Left lung (tissue), 10 donors: ENCODE results near the gene CLK1. TPM values are rescaled to one million over a fixed set of nuclear protein-coding genes. Genes with fewer than 3 reads are reported as not detected.
"Not testable (repeated sequence)": the region's sequence is repeated elsewhere in the genome, so short reads cannot be mapped to it uniquely, and the experiment has no call there.

Source experiments
- ATAC-seq: fragments of 200-7000 bp; cut with Tn5 transposase; one replicate; pipeline ENCODE4 v1.9.1; 2020; ENCODE audit warnings: moderate library complexity
- DNase-seq, 4 donors: peaks; one replicate each; pipeline ENCODE4 v3.0.0-alpha.2; 2013 to 2020
- H3K27ac ChIP-seq, 2 donors: fragments of 200-600 bp; sonication (generic) in 1 of 2; one replicate each; pipeline versions ENCODE4 v1.5.0 to v1.8.0; 2020 to 2021
- H3K27me3 ChIP-seq, 2 donors: fragments of 200-600 bp; sonication (generic) in 1 of 2; one replicate each; pipeline versions ENCODE4 v1.5.0 to v1.8.0; 2020 to 2021
- H3K36me3 ChIP-seq, 2 donors: fragments of 200-600 bp; sonication (generic) in 1 of 2; one replicate each; pipeline versions ENCODE4 v1.5.0 to v1.8.0; 2020 to 2021
- H3K4me1 ChIP-seq, 2 donors: fragments of 200-600 bp; one replicate each; pipeline ENCODE4 v1.8.0; 2021
- H3K4me3 ChIP-seq, 2 donors: fragments of 200-600 bp; sonication (generic) in 1 of 2; one replicate each; pipeline versions ENCODE4 v1.5.0 to v1.8.0; 2020 to 2021; ENCODE audit warnings: mild to moderate bottlenecking in 1 of 2
- H3K9me3 ChIP-seq, 2 donors: fragments of 200-600 bp; sonication (generic) in 1 of 2; one replicate each; pipeline versions ENCODE4 v1.5.0 to v1.8.0; 2020 to 2021
- intact Hi-C, 2 donors: fragments of 100-400 bp; cut with DNase I; formaldehyde crosslinking; loops; one replicate each; pipeline versions ENCODE4 v1.11.2 to v1.14.2; 2022
- polyA plus RNA-seq, 6 donors: library from polyadenylated mRNA; unstranded; fragments of 120-200 nt; gene quantifications; one replicate each; pipeline ENCODE4 v1.2.1, GENCODE V29; 2013; ENCODE audit not compliant: insufficient read length in 6 of 6
- total RNA-seq, 2 donors: library from RNA; stranded (reverse); fragmentation: NEBNext Ultra II Directional; extraction: Animal tissue kit (Norgen Biotek cat#: 25700); gene quantifications; one replicate each; pipeline ENCODE4 v1.2.1, GENCODE V29; 2021
- TF ChIP-seq, protein P1 (sequence below), 2 donors: fragments of 200-600 bp; sonication (generic) in 1 of 2; IDR thresholded peaks; one replicate each; pipeline versions ENCODE4 v1.5.0 to v1.8.0; 2021; ENCODE audit warnings: antibody characterized with exemption in 2 of 2
- donor health status: DM: no; HTN: yes; CAD: no.
- donor health status: DM: no; HTN: no; CAD: no.

Gene CLK1
- total and polyA plus RNA-seq, 8 donors: 75.9 to 423 (median 307) TPM

DNA sequence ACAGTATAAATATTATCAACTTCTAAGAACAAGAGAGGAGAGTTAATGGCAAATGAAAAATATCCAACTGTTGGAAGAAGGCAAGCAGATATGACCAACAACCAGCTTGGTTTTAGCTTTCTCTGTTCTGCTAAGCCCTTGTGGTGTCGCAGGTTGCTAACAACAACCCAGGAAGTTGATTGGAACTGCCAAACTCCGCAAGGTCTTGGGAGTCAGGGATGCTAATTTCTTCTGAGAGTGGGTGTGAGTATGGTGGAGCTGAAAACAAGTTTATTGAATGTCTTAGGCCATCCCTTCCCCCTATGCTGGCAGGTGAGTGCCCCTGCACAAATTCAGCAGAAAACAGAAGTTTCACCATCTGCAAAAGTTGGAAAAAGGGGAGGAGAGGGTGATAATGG, 35.2 kb downstream of the CLK1 start:
- H3K9me3 ChIP-seq: no peaks in the 10 kb centered on the region
- peaks cover 0 to 15% of the 10 kb centered on the region in 2 donors for H3K36me3 ChIP-seq
- intact Hi-C loops: no loop called here
- H3K27ac ChIP-seq: no peak overlapping the region
- TF ChIP-seq, protein P1, sequence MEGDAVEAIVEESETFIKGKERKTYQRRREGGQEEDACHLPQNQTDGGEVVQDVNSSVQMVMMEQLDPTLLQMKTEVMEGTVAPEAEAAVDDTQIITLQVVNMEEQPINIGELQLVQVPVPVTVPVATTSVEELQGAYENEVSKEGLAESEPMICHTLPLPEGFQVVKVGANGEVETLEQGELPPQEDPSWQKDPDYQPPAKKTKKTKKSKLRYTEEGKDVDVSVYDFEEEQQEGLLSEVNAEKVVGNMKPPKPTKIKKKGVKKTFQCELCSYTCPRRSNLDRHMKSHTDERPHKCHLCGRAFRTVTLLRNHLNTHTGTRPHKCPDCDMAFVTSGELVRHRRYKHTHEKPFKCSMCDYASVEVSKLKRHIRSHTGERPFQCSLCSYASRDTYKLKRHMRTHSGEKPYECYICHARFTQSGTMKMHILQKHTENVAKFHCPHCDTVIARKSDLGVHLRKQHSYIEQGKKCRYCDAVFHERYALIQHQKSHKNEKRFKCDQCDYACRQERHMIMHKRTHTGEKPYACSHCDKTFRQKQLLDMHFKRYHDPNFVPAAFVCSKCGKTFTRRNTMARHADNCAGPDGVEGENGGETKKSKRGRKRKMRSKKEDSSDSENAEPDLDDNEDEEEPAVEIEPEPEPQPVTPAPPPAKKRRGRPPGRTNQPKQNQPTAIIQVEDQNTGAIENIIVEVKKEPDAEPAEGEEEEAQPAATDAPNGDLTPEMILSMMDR (IDR thresholded peaks at IDR 0.05): no peak
- H3K4me3 ChIP-seq: no peak overlapping the region
- ATAC-seq (no peak), DNase-seq (no peak)
- H3K27me3 ChIP-seq: no peaks in the 10 kb centered on the region
- H3K4me1 ChIP-seq: no peaks in the 10 kb centered on the region

DNA sequence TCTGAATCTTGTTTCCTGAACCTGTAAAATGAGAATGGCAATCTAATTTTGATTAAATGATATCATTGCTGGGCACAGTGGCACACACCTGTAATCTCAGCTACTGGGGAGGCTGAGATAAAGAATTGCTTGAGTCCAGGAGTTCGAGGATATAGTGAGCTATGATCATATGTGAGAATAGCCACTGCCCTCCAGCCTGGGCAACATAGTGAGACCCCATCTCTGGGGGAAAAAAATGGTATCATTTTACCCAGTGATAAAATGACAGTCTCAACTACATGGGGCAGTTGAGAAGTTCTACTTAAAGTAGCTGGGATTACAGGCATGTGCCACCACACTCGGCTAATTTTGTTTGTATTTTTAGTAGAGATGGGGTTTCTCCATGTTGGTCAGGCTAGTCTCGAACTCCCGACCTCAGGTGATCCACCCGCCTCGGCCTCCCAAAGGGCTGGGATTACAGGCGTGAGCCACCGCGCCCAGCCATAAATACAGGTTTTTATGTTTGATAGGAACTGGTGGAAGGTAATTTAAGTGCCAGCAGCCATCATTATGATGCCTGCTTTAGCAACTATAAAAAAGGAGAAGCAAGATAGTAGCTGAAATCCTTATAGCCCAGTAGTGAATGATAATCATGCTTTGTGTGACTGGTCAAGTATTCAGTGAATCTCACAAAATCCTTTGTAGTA, 35.7 kb downstream of the CLK1 start:
- Histone ChIP-seq H3K36me3 (peaks cover 0 to 17% of the 10 kb centered on the region in 2 donors), H3K4me3 (no peak overlapping the region), H3K27ac (no peak overlapping the region), H3K9me3 (no peaks in the 10 kb centered on the region), H3K4me1 (no peaks in the 10 kb centered on the region), H3K27me3 (no peaks in the 10 kb centered on the region)
- ATAC-seq (no peak), DNase-seq (no peak)
- intact Hi-C loops: no loop called here
- TF ChIP-seq, protein P1 (IDR thresholded peaks at IDR 0.05): no peak

DNA sequence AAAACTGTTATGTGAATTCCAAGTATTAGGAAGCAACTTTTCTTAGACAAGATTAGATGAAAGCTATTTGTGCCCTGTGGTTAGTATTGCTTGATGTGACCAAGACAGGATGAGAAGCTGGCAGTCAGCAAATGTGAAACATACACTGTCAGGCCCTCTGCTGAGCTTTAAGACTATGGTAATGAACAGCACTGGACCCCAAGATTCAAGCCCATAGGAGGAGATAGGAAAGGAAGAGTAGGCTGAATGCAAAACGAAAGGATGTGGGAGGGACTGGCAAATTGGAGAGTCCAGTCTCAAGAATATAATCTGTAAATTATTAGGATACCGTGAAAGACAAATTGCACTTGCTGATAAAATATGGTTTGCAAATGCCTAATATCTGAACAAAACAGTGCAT, 36.4 kb downstream of the CLK1 start:
- no peak for ATAC-seq

DNA sequence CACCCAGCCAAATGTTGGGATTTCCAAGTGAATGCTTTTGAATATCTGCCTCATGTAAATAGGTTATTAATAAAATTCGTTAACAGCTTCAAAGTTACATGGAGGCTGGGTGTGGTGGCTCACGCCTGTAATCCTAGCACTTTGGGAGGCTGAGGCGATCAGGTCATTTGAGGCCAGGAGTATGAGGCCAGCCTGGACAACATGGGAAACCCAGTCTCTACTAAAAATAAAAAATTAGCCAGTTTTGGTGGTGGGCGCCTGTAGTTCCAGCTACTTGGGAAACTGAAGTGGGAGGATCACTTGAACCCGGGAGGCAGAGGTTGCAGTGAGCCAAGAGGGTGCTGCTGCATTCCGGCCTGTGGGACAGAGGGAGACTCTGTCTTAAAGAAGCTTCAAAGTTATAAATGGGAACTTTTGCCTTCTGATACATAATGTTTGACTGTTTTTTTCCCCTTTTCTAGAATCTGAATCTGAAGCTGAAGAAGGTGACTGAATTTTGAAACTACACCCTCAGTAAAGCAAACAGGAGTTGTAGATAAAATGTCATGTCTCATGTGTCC, 42.7 kb downstream of the CLK1 start:
- H3K27ac ChIP-seq: no peak overlapping the region
- H3K9me3 ChIP-seq: no peaks in the 10 kb centered on the region
- TF ChIP-seq, protein P1 (IDR thresholded peaks at IDR 0.05): no peak
- peaks cover 2 to 70% of the 10 kb centered on the region in 2 donors for H3K36me3 ChIP-seq
- intact Hi-C loops: no loop called here
- no peaks in the 10 kb centered on the region for H3K27me3 ChIP-seq
- DNase-seq (no peak), ATAC-seq (no peak)
- H3K4me3 ChIP-seq: no peak overlapping the region
- peaks cover 0 to 7% of the 10 kb centered on the region in 2 donors for H3K4me1 ChIP-seq

More for the DNA sequence above, 36.4 kb downstream of the CLK1 start:
- Histone ChIP-seq H3K36me3 (peaks cover 0 to 17% of the 10 kb centered on the region in 2 donors), H3K9me3 (no peaks in the 10 kb centered on the region), H3K27ac (no peak overlapping the region), H3K27me3 (no peaks in the 10 kb centered on the region), H3K4me1 (no peaks in the 10 kb centered on the region), H3K4me3 (no peak overlapping the region)
- no peak for DNase-seq
- TF ChIP-seq, protein P1 (IDR thresholded peaks at IDR 0.05): no peak
- intact Hi-C loops: no loop called here

DNA sequence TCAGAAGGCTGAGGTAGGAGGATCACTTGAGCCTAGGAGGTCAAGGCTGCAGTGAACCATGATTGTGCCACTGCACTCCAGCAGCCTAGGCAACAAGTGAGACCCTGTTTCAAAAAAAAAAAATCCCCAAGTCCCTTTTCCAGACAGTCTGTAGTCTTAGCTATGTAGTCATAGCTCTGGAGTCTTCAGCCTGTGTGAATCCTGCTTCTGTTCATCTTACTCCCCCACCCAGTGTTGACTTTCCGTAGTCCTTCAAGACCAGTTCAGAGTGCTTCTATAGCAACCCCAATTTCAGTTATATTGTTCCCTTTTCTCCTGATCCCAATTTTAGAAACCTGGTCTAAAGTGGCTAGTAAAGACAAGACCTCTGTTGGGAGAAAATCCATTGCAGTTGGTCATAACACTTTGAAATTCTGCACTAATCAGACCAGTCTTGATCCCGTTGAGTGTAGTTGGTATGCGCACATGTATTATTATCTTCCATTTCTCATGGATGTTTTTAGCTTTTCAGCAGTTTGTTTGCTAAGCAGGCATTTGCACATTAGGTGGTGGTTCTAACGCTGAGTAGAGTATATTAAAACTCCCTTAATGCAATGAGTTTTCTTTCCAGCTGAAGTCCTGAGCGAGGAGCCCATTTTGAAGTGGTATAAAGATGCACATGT, 43.8 kb downstream of the CLK1 start:
- intact Hi-C loops: no loop called here
- Histone ChIP-seq H3K27me3 (no peaks in the 10 kb centered on the region), H3K27ac (no peak overlapping the region), H3K4me1 (peaks cover 0 to 9% of the 10 kb centered on the region in 2 donors), H3K9me3 (no peaks in the 10 kb centered on the region), H3K36me3 (peaks cover 2 to 78% of the 10 kb centered on the region in 2 donors), H3K4me3 (no peak overlapping the region)
- TF ChIP-seq, protein P1 (IDR thresholded peaks at IDR 0.05): no peak
- ATAC-seq (no peak), DNase-seq (no peak)

DNA sequence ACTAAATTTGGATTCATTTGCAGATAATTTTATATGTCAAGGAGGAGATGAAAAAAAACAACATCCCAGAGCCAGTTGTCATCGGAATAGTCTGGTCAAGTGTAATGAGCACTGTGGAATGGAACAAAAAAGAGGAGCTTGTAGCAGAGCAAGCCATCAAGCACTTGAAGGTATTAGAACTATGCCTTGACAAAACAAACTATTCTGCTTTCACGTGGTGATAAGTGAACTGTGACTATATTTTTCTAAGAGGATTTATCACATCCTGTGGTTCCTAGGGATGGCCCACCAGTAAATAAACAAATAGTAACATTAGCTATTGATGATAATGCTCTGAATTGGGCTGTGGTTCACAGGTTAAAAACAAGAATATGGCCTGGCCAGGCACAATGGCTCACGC, 45.7 kb downstream of the CLK1 start:
- not testable (repeated sequence) for H3K27ac ChIP-seq, DNase-seq, ATAC-seq, H3K4me3 ChIP-seq, H3K27me3 ChIP-seq, H3K9me3 ChIP-seq
- Histone ChIP-seq H3K36me3 (peaks cover 2 to 83% of the 10 kb centered on the region in 2 donors), H3K4me1 (peaks cover 0 to 25% of the 10 kb centered on the region in 2 donors)
- intact Hi-C loops: loop anchor here in 1 of 2 donors (10.0 kb wide), 1 partner anchor 104 kb away; no protein-coding TSS in a partner anchor
